Measurements from ENCODE around the gene OR56B4.
"Not testable (repeated sequence)": the region's sequence is repeated elsewhere in the genome, so short reads cannot be mapped to it uniquely, and the experiment has no call there.

Gene OR56B4

GRCh38 chr11:6110011-6110410 lies 2.5 kb downstream of the OR56B4 start:
- Histone ChIP-seq H3K4me1 (ENCODE audit: control insufficient read depth, insufficient read depth, low read length) (no peaks in the 10 kb centered on the region), H3K4me3 (ENCODE audit: low read length) (no peak overlapping the region), H3K36me3 (ENCODE audit: control insufficient read depth, insufficient read depth, low read length) (no peaks in the 10 kb centered on the region), H3K9me3 (ENCODE audit: control insufficient read depth, low read length) (no peaks in the 10 kb centered on the region), H3K27me3 (ENCODE audit: control insufficient read depth, insufficient read depth, low read length) (no peaks in the 10 kb centered on the region), H3K9ac (ENCODE audit: low read length) (no peak overlapping the region)

- Histone ChIP-seq H3K9me3 (ENCODE audit: control insufficient read depth, low read length) (no peaks in the 10 kb centered on the region), H3K27me3 (ENCODE audit: control insufficient read depth, insufficient read depth, low read length) (no peaks in the 10 kb centered on the region), H3K9ac (ENCODE audit: low read length) (no peak overlapping the region), H3K4me3 (ENCODE audit: low read length) (no peak overlapping the region), H3K4me1 (ENCODE audit: control insufficient read depth, insufficient read depth, low read length) (no peaks in the 10 kb centered on the region), H3K36me3 (ENCODE audit: control insufficient read depth, insufficient read depth, low read length) (no peaks in the 10 kb centered on the region)
Measured at GRCh38 chr11:6111673-6112072, 4.2 kb downstream of the OR56B4 start.

- Histone ChIP-seq H3K9me3 (ENCODE audit: control insufficient read depth, low read length) (no peaks in the 10 kb centered on the region), H3K4me3 (ENCODE audit: low read length) (no peak overlapping the region), H3K36me3 (ENCODE audit: control insufficient read depth, insufficient read depth, low read length) (no peaks in the 10 kb centered on the region), H3K9ac (ENCODE audit: low read length) (no peak overlapping the region), H3K27me3 (ENCODE audit: control insufficient read depth, insufficient read depth, low read length) (no peaks in the 10 kb centered on the region), H3K4me1 (ENCODE audit: control insufficient read depth, insufficient read depth, low read length) (no peaks in the 10 kb centered on the region)
Measured at GRCh38 chr11:6116638-6117037, 9.2 kb downstream of the OR56B4 start.

GRCh38 chr11:6124245-6124644 lies 16.8 kb downstream of the OR56B4 start:
- Histone ChIP-seq H3K9ac (ENCODE audit: low read length) (no peak overlapping the region), H3K27me3 (ENCODE audit: control insufficient read depth, insufficient read depth, low read length) (no peaks in the 10 kb centered on the region), H3K4me3 (ENCODE audit: low read length) (no peak overlapping the region), H3K9me3 (ENCODE audit: control insufficient read depth, low read length) (no peaks in the 10 kb centered on the region), H3K4me1 (ENCODE audit: control insufficient read depth, insufficient read depth, low read length) (no peaks in the 10 kb centered on the region), H3K36me3 (ENCODE audit: control insufficient read depth, insufficient read depth, low read length) (no peaks in the 10 kb centered on the region)

GRCh38 chr11:6127881-6128280 lies 20.4 kb downstream of the OR56B4 start:
- Histone ChIP-seq H3K9me3 (ENCODE audit: control insufficient read depth, low read length) (no peaks in the 10 kb centered on the region), H3K27me3 (ENCODE audit: control insufficient read depth, insufficient read depth, low read length) (no peaks in the 10 kb centered on the region), H3K36me3 (ENCODE audit: control insufficient read depth, insufficient read depth, low read length) (no peaks in the 10 kb centered on the region), H3K9ac (ENCODE audit: low read length) (no peak overlapping the region), H3K4me1 (ENCODE audit: control insufficient read depth, insufficient read depth, low read length) (no peaks in the 10 kb centered on the region), H3K4me3 (ENCODE audit: low read length) (no peak overlapping the region)

- Histone ChIP-seq H3K9ac (ENCODE audit: low read length) (no peak overlapping the region), H3K36me3 (ENCODE audit: control insufficient read depth, insufficient read depth, low read length) (no peaks in the 10 kb centered on the region), H3K4me3 (ENCODE audit: low read length) (no peak overlapping the region), H3K27me3 (ENCODE audit: control insufficient read depth, insufficient read depth, low read length) (no peaks in the 10 kb centered on the region), H3K9me3 (ENCODE audit: control insufficient read depth, low read length) (no peaks in the 10 kb centered on the region), H3K4me1 (ENCODE audit: control insufficient read depth, insufficient read depth, low read length) (no peaks in the 10 kb centered on the region)
Measured at GRCh38 chr11:6129011-6129410, 21.5 kb downstream of the OR56B4 start.

GRCh38 chr11:6129635-6130034 lies 22.2 kb downstream of the OR56B4 start:
- Histone ChIP-seq H3K27me3 (ENCODE audit: control insufficient read depth, insufficient read depth, low read length) (no peaks in the 10 kb centered on the region), H3K9ac (ENCODE audit: low read length) (no peak overlapping the region), H3K4me1 (ENCODE audit: control insufficient read depth, insufficient read depth, low read length) (no peaks in the 10 kb centered on the region), H3K36me3 (ENCODE audit: control insufficient read depth, insufficient read depth, low read length) (no peaks in the 10 kb centered on the region), H3K4me3 (ENCODE audit: low read length) (no peak overlapping the region), H3K9me3 (ENCODE audit: control insufficient read depth, low read length) (no peaks in the 10 kb centered on the region)

- Histone ChIP-seq H3K9ac (ENCODE audit: low read length) (no peak overlapping the region), H3K36me3 (ENCODE audit: control insufficient read depth, insufficient read depth, low read length) (no peaks in the 10 kb centered on the region), H3K27me3 (ENCODE audit: control insufficient read depth, insufficient read depth, low read length) (no peaks in the 10 kb centered on the region), H3K4me1 (ENCODE audit: control insufficient read depth, insufficient read depth, low read length) (no peaks in the 10 kb centered on the region), H3K9me3 (ENCODE audit: control insufficient read depth, low read length) (no peaks in the 10 kb centered on the region), H3K4me3 (ENCODE audit: low read length) (no peak overlapping the region)
Measured at GRCh38 chr11:6132431-6132830, 24.9 kb downstream of the OR56B4 start.

- not testable (repeated sequence) for H3K9ac ChIP-seq (ENCODE audit: low read length); H3K4me1 ChIP-seq (ENCODE audit: control insufficient read depth, insufficient read depth, low read length); H3K9me3 ChIP-seq (ENCODE audit: control insufficient read depth, low read length); H3K4me3 ChIP-seq (ENCODE audit: low read length); H3K36me3 ChIP-seq (ENCODE audit: control insufficient read depth, insufficient read depth, low read length); H3K27me3 ChIP-seq (ENCODE audit: control insufficient read depth, insufficient read depth, low read length)
Measured at GRCh38 chr11:6135936-6136335, 28.5 kb downstream of the OR56B4 start.

- Histone ChIP-seq H3K27me3 (ENCODE audit: control insufficient read depth, insufficient read depth, low read length) (no peaks in the 10 kb centered on the region), H3K36me3 (ENCODE audit: control insufficient read depth, insufficient read depth, low read length) (no peaks in the 10 kb centered on the region)
Measured at GRCh38 chr11:6142936-6143335, 35.5 kb downstream of the OR56B4 start.

GRCh38 chr11:6143737-6144136 lies 36.3 kb downstream of the OR56B4 start:
- not testable (repeated sequence) for H3K9ac ChIP-seq (ENCODE audit: low read length); H3K4me3 ChIP-seq (ENCODE audit: low read length); H3K27me3 ChIP-seq (ENCODE audit: control insufficient read depth, insufficient read depth, low read length); H3K36me3 ChIP-seq (ENCODE audit: control insufficient read depth, insufficient read depth, low read length); H3K9me3 ChIP-seq (ENCODE audit: control insufficient read depth, low read length); H3K4me1 ChIP-seq (ENCODE audit: control insufficient read depth, insufficient read depth, low read length)

More at GRCh38 chr11:6142936-6143335, 35.5 kb downstream of the OR56B4 start:
- no peak overlapping the region for H3K4me3 ChIP-seq (ENCODE audit: low read length)
- no peak overlapping the region for H3K9ac ChIP-seq (ENCODE audit: low read length)
- H3K4me1 ChIP-seq (ENCODE audit: control insufficient read depth, insufficient read depth, low read length): no peaks in the 10 kb centered on the region
- no peaks in the 10 kb centered on the region for H3K9me3 ChIP-seq (ENCODE audit: control insufficient read depth, low read length)

- Histone ChIP-seq H3K9ac (ENCODE audit: low read length) (no peak overlapping the region), H3K4me3 (ENCODE audit: low read length) (no peak overlapping the region), H3K4me1 (ENCODE audit: control insufficient read depth, insufficient read depth, low read length) (no peaks in the 10 kb centered on the region), H3K36me3 (ENCODE audit: control insufficient read depth, insufficient read depth, low read length) (no peaks in the 10 kb centered on the region), H3K9me3 (ENCODE audit: control insufficient read depth, low read length) (no peaks in the 10 kb centered on the region), H3K27me3 (ENCODE audit: control insufficient read depth, insufficient read depth, low read length) (no peaks in the 10 kb centered on the region)
Measured at GRCh38 chr11:6151117-6151516, 43.6 kb downstream of the OR56B4 start.

- no peak overlapping the region for H3K9ac ChIP-seq (ENCODE audit: low read length)
- no peaks in the 10 kb centered on the region for H3K4me1 ChIP-seq (ENCODE audit: control insufficient read depth, insufficient read depth, low read length)
- H3K27me3 ChIP-seq (ENCODE audit: control insufficient read depth, insufficient read depth, low read length): no peaks in the 10 kb centered on the region
- no peaks in the 10 kb centered on the region for H3K36me3 ChIP-seq (ENCODE audit: control insufficient read depth, insufficient read depth, low read length)
- no peaks in the 10 kb centered on the region for H3K9me3 ChIP-seq (ENCODE audit: control insufficient read depth, low read length)
- H3K4me3 ChIP-seq (ENCODE audit: low read length): no peak overlapping the region
Measured at GRCh38 chr11:6152126-6152525, 44.6 kb downstream of the OR56B4 start.
